NCI-H1694 (cell line): Measurements from ENCODE around the gene FBRSL1.
"Not testable (repeated sequence)": the region's sequence is repeated elsewhere in the genome, so short reads cannot be mapped to it uniquely, and the experiment has no call there.

Experiments used
- DNase-seq: peaks from one replicate; lab custom pipeline; 2025; lab: John Stamatoyannopoulos, UW

Gene FBRSL1

GRCh38 chr12:132453361-132454192 lies 36.4 kb upstream of the FBRSL1 start:
- DNase-seq, result no peak

- no peak for DNase-seq
These were observed 35.6 kb upstream of the FBRSL1 start for GRCh38 chr12:132454193-132454932.

DNA sequence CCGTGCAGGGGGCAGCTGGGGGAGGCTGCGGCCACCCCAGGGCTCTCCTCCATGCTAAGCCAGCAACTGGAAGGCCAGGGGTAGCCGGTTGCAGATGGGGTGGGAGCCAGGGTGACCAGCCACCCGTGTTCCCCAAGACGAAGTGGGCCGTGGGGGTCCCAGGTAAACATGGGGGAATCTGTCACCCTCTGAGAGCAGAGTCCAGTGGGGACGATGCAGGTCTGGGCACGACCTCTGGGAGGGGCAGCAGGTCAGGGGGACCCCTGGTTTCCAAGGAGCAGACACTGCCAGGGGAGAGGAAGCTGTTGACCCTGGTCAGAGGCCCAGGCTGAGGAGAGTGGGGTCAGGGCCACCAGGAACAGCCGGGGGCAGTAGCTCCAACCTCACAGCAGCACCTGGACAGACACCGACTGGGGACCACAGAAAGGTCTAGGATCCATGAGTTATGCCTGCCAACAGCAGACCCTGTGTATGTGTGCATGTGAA lies 35.0 kb upstream of the FBRSL1 start:
- DNase-seq, result no peak

DNA sequence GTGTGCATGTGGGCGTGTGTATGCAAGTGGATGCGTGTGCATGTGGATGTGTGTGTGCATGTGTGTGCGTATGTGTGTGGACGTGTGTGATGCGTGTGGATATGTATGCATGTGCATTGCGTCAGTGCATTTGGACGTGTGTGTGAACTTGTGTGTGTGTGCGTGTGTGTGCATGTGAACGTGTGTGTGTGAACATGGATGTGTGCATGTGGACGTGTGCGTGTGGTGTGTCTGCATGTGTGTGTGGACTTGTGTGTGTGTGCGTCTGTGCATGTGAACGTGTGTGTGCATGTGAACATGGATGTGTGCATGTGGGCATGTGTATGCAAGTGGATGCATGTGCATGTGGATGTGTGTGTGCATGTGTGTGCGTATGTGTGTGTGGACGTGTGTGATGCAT lies 34.4 kb upstream of the FBRSL1 start:
- DNase-seq, result no peak

- no peak for DNase-seq
These were observed 33.6 kb upstream of the FBRSL1 start for GRCh38 chr12:132456186-132456943.

DNA sequence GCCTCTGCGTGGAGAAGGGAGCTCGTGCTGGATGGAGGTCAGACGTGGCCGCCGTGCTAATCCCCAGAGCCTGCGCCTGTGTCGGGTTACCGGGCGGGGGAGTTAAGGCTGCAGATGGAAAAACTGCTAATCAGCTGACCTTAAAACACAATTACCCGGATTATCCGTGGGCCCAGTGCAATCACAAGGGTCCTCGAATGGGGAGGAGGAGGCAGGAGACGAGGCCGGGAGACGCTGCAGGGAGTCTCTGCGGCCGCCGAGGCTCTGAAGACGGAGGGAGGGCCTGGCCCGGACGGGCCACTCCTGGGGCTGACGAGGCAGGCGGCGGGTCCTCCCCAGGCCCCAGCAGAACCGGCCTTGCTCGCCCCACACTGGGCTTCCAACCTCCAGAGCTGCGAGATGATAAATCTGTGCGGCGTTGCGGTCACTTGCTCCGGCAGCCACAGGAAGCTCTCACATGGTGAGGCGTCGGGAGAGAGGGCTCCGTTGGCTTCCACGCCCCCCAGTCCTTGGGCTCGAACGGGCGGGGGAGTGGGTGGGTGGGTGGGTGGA lies 32.9 kb upstream of the FBRSL1 start:
- DNase-seq, result no peak

DNA sequence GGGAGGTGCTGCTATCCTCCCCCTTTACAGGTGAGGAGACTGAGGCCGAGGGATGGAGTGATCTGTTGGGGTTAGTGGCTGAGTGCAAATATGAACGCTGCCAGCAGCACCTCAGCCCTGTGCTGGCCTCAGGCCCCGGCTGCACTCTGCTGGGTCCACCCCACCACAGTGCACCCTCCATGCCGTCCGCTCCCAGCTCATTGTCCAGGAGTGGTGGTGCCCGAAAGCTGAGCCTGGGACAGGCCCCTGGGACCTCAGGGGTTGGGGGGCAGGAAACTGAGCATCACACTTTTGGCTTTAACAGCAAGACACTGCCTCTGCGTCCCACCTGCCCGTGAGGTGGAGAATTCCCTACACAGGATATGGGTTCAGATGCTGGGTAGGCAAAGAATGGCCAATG lies 31.5 kb upstream of the FBRSL1 start:
- DNase-seq, result no peak

DNA sequence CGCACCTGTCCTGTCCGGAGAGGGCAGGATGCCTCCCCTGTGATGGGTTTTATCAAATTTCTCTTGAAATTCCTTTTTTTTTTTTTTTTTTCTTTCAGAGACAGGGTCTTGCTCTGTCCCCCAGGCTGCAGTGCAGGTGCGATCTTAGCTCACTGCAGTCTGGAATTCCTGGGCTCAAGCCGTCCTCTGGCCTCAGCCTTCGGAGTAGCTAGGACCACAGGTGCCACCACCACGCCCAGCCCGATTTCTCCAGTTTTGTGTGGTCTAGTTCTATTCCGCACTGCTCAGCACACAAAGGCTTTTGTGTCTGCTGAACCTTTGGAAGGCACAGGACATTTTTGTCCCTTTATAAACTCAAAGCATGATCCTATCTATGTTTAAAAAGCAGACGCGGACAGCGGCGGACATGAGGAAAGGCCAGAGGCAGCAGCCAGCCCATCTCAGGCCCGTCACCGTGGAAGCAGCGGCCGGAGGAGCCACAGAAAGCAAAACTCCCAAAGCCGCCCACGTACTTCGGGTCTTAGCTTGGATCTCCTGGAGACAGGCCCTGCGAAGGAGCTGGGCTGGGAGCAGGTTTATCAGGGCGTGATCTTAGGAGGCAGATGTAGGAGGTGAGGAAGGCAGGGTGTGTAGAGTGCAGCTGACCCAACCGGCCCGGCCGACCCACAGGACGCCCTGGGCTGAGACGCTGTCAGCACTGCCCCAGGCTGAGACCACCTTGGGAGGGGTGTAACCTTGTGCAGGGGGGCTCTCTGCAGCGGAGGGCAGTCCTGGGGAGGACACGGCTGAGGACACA lies 30.9 kb upstream of the FBRSL1 start:
- no peak for DNase-seq

GRCh38 chr12:132460571-132460970 lies 29.4 kb upstream of the FBRSL1 start:
- no peak for DNase-seq

DNA sequence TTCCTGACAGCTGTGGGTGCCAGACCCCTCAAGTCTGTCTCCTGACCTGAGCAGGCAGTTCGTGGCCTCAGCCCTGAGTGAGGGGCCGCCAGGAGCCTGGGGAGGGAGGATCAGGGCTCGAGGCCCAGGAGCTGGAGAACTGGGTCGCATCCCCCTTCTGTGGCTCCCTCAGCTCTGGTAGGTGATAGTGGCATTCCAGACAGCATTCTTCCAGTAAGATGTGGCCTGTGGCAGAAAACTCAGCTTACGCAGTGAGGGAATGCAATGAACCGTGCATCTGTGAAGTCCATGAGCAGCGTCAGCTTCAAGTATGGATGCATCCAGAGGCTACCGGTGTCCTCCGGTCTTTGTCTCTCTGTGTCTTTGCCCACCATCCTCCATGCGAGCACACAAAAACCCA lies 28.4 kb upstream of the FBRSL1 start:
- DNase-seq, result no peak

DNA sequence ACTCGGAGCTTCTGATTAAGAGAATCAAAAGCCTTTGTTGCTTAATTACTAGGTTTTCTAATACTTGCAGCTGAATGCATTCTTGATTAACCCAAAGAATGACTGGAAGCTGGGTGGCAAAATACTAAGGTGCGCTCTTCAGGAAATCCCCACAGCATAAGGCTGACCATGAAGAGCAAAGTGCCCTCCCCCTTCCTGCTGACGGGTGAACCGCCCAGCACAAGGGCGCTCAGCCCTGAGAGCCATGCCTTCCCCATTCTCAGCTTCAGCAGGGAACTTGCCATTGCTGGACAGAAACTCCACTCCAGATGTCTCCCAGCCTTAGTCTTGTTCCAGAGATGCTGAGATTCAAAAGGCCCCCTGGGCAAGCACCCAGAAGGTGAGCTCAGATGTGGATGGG lies 27.2 kb upstream of the FBRSL1 start:
- DNase-seq, result no peak

DNA sequence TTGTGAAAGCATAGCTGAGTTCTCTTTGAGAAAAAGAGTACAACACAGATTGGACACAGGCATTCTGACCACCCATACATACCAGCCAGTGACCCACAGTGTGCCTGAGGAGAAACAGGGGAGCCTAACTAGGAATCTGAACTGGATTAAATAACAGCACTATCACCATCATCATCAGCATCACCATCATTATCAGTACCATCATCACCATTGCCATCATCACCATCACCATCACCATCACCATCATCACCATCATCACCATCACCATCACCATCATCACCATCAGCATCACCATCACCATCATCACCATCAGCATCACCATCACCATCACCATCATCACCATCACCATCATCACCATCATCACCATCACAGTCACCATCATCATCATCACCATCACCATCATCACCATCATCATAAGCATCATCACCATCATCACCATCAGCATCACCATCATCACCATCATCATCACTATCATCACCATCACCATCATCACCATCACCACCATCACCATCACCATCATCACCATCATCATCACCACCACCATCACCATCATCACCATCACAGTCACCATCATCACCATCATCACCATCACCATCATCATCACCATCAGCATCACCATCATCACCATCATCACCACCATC lies 26.5 kb upstream of the FBRSL1 start:
- not testable (repeated sequence) for DNase-seq

- not testable (repeated sequence) for DNase-seq
These were observed 25.6 kb upstream of the FBRSL1 start for GRCh38 chr12:132464304-132464703.

GRCh38 chr12:132464820-132465219 lies 25.1 kb upstream of the FBRSL1 start:
- DNase-seq, result no peak

GRCh38 chr12:132465269-132466190 lies 24.4 kb upstream of the FBRSL1 start:
- no peak for DNase-seq

GRCh38 chr12:132466241-132467201 lies 23.4 kb upstream of the FBRSL1 start:
- no peak for DNase-seq

GRCh38 chr12:132467511-132467910 lies 22.4 kb upstream of the FBRSL1 start:
- DNase-seq, result no peak

DNA sequence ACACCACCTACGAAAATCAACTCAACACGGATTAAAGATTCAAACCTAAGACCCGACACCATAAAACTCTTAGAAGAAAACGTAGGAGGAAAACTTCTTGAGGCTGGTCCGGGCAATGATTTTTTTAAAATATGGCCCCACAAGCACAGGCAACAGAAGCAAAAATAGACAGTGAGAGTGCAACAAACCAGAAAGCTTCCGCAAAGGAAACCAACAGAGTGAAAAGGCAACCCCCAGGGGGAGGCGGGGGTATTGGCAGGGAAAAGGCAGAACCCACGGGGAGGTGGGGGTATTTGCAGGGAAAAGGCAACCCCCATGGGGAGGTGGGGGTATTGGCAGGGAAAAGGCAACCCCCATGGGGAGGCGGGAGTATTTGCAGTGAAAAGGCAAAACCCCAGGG lies 20.5 kb upstream of the FBRSL1 start:
- no peak for DNase-seq

GRCh38 chr12:132470397-132470796 lies 19.6 kb upstream of the FBRSL1 start:
- DNase-seq, result no peak
